ENCODE data around the gene PERM1. TPM values are rescaled to one million over a fixed set of nuclear protein-coding genes. Genes with fewer than 3 reads are reported as not detected.
A peak's percentile ranks its signal among the peaks of the same experiment; 100 is the strongest.

Gene PERM1
- total RNA-seq, 1 experiment from 2014 or later, result not detected

DNA sequence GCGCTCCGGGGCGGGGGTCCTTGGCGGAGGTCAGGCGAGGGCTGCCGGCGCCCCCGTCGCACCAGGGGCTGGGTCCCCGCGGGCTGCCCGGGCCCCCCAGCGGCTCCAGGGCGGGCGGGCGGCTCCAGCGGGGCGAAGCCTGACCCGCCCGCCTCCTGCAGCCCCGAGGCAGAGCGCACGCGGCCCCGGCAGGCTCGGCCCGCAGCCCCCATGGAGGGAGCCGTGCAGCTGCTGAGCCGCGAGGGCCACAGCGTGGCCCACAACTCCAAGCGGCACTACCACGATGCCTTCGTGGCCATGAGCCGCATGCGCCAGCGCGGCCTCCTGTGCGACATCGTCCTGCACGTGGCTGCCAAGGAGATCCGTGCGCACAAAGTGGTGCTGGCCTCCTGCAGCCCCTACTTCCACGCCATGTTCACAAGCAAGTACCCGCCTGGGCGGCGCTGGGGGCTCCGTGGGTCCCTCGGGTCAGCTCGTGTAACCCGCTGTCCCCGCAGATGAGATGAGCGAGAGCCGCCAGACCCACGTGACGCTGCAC is 20.7 kb downstream of the PERM1 start (continued):
- TF ChIP-seq, protein P1, sequence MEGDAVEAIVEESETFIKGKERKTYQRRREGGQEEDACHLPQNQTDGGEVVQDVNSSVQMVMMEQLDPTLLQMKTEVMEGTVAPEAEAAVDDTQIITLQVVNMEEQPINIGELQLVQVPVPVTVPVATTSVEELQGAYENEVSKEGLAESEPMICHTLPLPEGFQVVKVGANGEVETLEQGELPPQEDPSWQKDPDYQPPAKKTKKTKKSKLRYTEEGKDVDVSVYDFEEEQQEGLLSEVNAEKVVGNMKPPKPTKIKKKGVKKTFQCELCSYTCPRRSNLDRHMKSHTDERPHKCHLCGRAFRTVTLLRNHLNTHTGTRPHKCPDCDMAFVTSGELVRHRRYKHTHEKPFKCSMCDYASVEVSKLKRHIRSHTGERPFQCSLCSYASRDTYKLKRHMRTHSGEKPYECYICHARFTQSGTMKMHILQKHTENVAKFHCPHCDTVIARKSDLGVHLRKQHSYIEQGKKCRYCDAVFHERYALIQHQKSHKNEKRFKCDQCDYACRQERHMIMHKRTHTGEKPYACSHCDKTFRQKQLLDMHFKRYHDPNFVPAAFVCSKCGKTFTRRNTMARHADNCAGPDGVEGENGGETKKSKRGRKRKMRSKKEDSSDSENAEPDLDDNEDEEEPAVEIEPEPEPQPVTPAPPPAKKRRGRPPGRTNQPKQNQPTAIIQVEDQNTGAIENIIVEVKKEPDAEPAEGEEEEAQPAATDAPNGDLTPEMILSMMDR (IDR thresholded peaks at IDR 0.05), result no peak
- no peak for TF ChIP-seq ATF1 (CRISPR knock-in tag; IDR thresholded peaks at IDR 0.05)
- TF ChIP-seq, protein P2, sequence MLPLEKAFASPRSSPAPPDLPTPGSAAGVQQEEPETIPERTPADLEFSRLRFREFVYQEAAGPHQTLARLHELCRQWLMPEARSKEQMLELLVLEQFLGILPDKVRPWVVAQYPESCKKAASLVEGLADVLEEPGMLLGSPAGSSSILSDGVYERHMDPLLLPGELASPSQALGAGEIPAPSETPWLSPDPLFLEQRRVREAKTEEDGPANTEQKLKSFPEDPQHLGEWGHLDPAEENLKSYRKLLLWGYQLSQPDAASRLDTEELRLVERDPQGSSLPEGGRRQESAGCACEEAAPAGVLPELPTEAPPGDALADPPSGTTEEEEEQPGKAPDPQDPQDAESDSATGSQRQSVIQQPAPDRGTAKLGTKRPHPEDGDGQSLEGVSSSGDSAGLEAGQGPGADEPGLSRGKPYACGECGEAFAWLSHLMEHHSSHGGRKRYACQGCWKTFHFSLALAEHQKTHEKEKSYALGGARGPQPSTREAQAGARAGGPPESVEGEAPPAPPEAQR (CRISPR knock-in tag; IDR thresholded peaks at IDR 0.05), result no peak
- TF ChIP-seq SOX15 (CRISPR knock-in tag; IDR thresholded peaks at IDR 0.05), result no peak
- no peak for TF ChIP-seq SP1 (CRISPR knock-in tag; conservative IDR thresholded peaks at IDR 0.05)
- TF ChIP-seq JUN (CRISPR knock-in tag; IDR thresholded peaks at IDR 0.05), result peak; percentile 82; the same call in 1 of the 2 replicates
- TF ChIP-seq, protein P3, sequence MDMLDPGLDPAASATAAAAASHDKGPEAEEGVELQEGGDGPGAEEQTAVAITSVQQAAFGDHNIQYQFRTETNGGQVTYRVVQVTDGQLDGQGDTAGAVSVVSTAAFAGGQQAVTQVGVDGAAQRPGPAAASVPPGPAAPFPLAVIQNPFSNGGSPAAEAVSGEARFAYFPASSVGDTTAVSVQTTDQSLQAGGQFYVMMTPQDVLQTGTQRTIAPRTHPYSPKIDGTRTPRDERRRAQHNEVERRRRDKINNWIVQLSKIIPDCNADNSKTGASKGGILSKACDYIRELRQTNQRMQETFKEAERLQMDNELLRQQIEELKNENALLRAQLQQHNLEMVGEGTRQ (CRISPR knock-in tag; IDR thresholded peaks at IDR 0.05), result no peak
- TF ChIP-seq, protein P4, sequence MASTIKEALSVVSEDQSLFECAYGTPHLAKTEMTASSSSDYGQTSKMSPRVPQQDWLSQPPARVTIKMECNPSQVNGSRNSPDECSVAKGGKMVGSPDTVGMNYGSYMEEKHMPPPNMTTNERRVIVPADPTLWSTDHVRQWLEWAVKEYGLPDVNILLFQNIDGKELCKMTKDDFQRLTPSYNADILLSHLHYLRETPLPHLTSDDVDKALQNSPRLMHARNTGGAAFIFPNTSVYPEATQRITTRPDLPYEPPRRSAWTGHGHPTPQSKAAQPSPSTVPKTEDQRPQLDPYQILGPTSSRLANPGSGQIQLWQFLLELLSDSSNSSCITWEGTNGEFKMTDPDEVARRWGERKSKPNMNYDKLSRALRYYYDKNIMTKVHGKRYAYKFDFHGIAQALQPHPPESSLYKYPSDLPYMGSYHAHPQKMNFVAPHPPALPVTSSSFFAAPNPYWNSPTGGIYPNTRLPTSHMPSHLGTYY (CRISPR knock-in tag; IDR thresholded peaks at IDR 0.05), result no peak
- no peak for TF ChIP-seq IRF2 (CRISPR knock-in tag; IDR thresholded peaks at IDR 0.05; ENCODE audit: borderline replicate concordance, low read depth)
- TF ChIP-seq, protein P5, sequence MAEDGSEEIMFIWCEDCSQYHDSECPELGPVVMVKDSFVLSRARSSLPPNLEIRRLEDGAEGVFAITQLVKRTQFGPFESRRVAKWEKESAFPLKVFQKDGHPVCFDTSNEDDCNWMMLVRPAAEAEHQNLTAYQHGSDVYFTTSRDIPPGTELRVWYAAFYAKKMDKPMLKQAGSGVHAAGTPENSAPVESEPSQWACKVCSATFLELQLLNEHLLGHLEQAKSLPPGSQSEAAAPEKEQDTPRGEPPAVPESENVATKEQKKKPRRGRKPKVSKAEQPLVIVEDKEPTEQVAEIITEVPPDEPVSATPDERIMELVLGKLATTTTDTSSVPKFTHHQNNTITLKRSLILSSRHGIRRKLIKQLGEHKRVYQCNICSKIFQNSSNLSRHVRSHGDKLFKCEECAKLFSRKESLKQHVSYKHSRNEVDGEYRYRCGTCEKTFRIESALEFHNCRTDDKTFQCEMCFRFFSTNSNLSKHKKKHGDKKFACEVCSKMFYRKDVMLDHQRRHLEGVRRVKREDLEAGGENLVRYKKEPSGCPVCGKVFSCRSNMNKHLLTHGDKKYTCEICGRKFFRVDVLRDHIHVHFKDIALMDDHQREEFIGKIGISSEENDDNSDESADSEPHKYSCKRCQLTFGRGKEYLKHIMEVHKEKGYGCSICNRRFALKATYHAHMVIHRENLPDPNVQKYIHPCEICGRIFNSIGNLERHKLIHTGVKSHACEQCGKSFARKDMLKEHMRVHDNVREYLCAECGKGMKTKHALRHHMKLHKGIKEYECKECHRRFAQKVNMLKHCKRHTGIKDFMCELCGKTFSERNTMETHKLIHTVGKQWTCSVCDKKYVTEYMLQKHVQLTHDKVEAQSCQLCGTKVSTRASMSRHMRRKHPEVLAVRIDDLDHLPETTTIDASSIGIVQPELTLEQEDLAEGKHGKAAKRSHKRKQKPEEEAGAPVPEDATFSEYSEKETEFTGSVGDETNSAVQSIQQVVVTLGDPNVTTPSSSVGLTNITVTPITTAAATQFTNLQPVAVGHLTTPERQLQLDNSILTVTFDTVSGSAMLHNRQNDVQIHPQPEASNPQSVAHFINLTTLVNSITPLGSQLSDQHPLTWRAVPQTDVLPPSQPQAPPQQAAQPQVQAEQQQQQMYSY (CRISPR knock-in tag; IDR thresholded peaks at IDR 0.05), result no peak
- TF ChIP-seq NR1H2 (CRISPR knock-in tag; IDR thresholded peaks at IDR 0.05), result no peak
- TF ChIP-seq NFYB (CRISPR knock-in tag; conservative IDR thresholded peaks at IDR 0.05; ENCODE audit: low read depth), result no peak
- TF ChIP-seq, protein P6, sequence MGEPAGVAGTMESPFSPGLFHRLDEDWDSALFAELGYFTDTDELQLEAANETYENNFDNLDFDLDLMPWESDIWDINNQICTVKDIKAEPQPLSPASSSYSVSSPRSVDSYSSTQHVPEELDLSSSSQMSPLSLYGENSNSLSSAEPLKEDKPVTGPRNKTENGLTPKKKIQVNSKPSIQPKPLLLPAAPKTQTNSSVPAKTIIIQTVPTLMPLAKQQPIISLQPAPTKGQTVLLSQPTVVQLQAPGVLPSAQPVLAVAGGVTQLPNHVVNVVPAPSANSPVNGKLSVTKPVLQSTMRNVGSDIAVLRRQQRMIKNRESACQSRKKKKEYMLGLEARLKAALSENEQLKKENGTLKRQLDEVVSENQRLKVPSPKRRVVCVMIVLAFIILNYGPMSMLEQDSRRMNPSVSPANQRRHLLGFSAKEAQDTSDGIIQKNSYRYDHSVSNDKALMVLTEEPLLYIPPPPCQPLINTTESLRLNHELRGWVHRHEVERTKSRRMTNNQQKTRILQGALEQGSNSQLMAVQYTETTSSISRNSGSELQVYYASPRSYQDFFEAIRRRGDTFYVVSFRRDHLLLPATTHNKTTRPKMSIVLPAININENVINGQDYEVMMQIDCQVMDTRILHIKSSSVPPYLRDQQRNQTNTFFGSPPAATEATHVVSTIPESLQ (CRISPR knock-in tag; IDR thresholded peaks at IDR 0.05), result no peak
- TF ChIP-seq, protein P7, sequence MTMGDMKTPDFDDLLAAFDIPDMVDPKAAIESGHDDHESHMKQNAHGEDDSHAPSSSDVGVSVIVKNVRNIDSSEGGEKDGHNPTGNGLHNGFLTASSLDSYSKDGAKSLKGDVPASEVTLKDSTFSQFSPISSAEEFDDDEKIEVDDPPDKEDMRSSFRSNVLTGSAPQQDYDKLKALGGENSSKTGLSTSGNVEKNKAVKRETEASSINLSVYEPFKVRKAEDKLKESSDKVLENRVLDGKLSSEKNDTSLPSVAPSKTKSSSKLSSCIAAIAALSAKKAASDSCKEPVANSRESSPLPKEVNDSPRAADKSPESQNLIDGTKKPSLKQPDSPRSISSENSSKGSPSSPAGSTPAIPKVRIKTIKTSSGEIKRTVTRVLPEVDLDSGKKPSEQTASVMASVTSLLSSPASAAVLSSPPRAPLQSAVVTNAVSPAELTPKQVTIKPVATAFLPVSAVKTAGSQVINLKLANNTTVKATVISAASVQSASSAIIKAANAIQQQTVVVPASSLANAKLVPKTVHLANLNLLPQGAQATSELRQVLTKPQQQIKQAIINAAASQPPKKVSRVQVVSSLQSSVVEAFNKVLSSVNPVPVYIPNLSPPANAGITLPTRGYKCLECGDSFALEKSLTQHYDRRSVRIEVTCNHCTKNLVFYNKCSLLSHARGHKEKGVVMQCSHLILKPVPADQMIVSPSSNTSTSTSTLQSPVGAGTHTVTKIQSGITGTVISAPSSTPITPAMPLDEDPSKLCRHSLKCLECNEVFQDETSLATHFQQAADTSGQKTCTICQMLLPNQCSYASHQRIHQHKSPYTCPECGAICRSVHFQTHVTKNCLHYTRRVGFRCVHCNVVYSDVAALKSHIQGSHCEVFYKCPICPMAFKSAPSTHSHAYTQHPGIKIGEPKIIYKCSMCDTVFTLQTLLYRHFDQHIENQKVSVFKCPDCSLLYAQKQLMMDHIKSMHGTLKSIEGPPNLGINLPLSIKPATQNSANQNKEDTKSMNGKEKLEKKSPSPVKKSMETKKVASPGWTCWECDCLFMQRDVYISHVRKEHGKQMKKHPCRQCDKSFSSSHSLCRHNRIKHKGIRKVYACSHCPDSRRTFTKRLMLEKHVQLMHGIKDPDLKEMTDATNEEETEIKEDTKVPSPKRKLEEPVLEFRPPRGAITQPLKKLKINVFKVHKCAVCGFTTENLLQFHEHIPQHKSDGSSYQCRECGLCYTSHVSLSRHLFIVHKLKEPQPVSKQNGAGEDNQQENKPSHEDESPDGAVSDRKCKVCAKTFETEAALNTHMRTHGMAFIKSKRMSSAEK (CRISPR knock-in tag; IDR thresholded peaks at IDR 0.05; ENCODE audit: borderline replicate concordance), result no peak
- TF ChIP-seq PRRX2 (CRISPR knock-in tag; IDR thresholded peaks at IDR 0.05), result no peak
- no peak for TF ChIP-seq ELF4 (CRISPR knock-in tag; IDR thresholded peaks at IDR 0.05; ENCODE audit: low read depth)
- no peak for TF ChIP-seq TP53 (CRISPR knock-in tag; IDR thresholded peaks at IDR 0.05)
- 0 out of 2 replicates have a peak, but pooled peaks have one; percentile 67 for TF ChIP-seq NR2C2 (CRISPR knock-in tag; IDR thresholded peaks at IDR 0.05)
- TF ChIP-seq TEAD1 (CRISPR knock-in tag; IDR thresholded peaks at IDR 0.05), result 0 out of 2 replicates have a peak, but pooled peaks have one; percentile 34
- TF ChIP-seq, protein P8, sequence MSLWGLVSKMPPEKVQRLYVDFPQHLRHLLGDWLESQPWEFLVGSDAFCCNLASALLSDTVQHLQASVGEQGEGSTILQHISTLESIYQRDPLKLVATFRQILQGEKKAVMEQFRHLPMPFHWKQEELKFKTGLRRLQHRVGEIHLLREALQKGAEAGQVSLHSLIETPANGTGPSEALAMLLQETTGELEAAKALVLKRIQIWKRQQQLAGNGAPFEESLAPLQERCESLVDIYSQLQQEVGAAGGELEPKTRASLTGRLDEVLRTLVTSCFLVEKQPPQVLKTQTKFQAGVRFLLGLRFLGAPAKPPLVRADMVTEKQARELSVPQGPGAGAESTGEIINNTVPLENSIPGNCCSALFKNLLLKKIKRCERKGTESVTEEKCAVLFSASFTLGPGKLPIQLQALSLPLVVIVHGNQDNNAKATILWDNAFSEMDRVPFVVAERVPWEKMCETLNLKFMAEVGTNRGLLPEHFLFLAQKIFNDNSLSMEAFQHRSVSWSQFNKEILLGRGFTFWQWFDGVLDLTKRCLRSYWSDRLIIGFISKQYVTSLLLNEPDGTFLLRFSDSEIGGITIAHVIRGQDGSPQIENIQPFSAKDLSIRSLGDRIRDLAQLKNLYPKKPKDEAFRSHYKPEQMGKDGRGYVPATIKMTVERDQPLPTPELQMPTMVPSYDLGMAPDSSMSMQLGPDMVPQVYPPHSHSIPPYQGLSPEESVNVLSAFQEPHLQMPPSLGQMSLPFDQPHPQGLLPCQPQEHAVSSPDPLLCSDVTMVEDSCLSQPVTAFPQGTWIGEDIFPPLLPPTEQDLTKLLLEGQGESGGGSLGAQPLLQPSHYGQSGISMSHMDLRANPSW (CRISPR knock-in tag; conservative IDR thresholded peaks at IDR 0.05; ENCODE audit: low read depth), result no peak

Data from WTC11 (cell line).